ENCODE data around the gene FXYD6. TPM values are rescaled to one million over a fixed set of nuclear protein-coding genes. Genes with fewer than 3 reads are reported as not detected.

The FXYD6 gene
- total RNA-seq, 1 experiment from 2014 or later: 0.54 TPM

DNA sequence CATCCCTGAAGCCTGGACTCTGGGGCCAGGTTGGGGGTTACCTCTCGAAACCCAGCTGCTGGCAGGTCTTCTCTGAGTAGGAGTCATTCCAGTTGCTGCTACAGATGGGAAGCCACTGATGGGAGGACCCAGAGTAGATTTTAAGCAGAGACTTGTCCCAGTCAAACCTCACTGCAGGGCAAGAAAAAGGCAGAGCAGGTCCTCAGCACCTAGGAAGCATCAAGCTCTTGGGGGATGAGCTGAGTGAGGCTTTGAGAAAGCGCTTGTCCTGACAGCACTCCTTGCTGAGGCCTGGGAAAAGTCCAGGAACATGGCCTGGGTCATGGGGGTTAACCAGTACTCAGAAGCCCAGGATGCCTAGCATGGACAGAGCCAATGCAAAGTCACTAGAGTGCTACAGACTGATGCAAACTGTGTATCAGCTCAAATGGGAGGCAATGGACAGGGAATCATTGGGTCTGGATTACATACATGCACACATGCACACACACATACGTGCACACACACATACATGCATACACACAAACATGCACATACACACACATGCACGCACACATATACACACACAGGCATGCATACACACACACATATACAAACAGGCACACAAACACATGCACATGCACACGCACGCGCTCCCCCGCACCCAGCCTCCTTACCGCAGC, 37.4 kb upstream of the FXYD6 start:
- no peaks in the 10 kb centered on the region for H3K4me1 ChIP-seq (ENCODE audit: control insufficient read depth, insufficient read depth, low read length)
- no peak overlapping the region for H3K4me3 ChIP-seq (ENCODE audit: low read depth in 2 of 2, low read length in 2 of 2)
- DNase-seq (ENCODE audit: low read depth, low spot score) (no peak), ATAC-seq (no peak)
- intact Hi-C loops (cut with micrococcal nuclease; ENCODE audit: unreplicated experiment) (no loop called here), in situ Hi-C loops (cut with HindIII; ENCODE audit: low pct_unique_long_range_greater_than_20kb, low sequenced_read_pairs) (no loop called here)
- BruUV-seq (replicated peaks): no TSS peak
- TF ChIP-seq TCF7L2 (IDR thresholded peaks at IDR 0.05; ENCODE audit: low read depth, low read length): no peak
- no peaks in the 10 kb centered on the region for H3K9me3 ChIP-seq (ENCODE audit: control insufficient read depth, insufficient read depth, low read depth, low read length)
- no peaks in the 10 kb centered on the region for H3K36me3 ChIP-seq (ENCODE audit: control insufficient read depth, insufficient read depth, low read length)
- ChIA-PET CTCF (interaction anchor here (0.9 kb wide), 1 partner anchor 33 kb away, joined by 3 read pairs; no protein-coding TSS in a partner anchor), POLR2A (interaction anchor here (0.6 kb wide), 1 partner anchor 417 kb away, joined by 3 read pairs; no protein-coding TSS in a partner anchor)
- H3K27me3 ChIP-seq (ENCODE audit: control insufficient read depth, insufficient read depth, low read length): peaks cover 10% of the 10 kb centered on the region
- H3K27ac ChIP-seq (ENCODE audit: low read length): no peak overlapping the region

DNA sequence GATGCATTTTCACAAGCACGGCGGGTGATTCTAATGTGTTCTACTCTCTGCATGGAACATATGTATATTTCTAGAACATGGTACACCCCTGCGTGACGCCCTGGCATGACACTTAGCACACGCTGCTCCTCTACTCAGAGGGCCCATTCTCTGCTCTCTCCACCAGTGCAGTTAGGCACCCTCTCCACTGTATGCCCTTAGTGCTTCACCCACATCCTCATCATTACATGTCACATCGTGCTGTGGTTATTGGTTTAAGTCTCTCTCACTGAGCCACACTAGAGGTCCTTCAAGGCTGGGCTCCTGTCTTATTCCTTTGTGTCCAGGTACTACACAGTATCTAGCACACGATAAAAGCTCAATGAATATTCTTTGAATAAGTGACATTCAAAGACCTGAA, 36.0 kb upstream of the FXYD6 start:
- intact Hi-C loops (cut with micrococcal nuclease; ENCODE audit: unreplicated experiment): no loop called here
- Histone ChIP-seq H3K4me1 (ENCODE audit: control insufficient read depth, insufficient read depth, low read length) (no peaks in the 10 kb centered on the region), H3K27me3 (ENCODE audit: control insufficient read depth, insufficient read depth, low read length) (peaks cover 10% of the 10 kb centered on the region), H3K36me3 (ENCODE audit: control insufficient read depth, insufficient read depth, low read length) (no peaks in the 10 kb centered on the region), H3K4me3 (ENCODE audit: low read depth in 2 of 2, low read length in 2 of 2) (no peak overlapping the region), H3K27ac (ENCODE audit: low read length) (no peak overlapping the region), H3K9me3 (ENCODE audit: control insufficient read depth, insufficient read depth, low read depth, low read length) (no peaks in the 10 kb centered on the region)
- ATAC-seq (no peak), DNase-seq (ENCODE audit: low read depth, low spot score) (no peak)
- TF ChIP-seq TCF7L2 (IDR thresholded peaks at IDR 0.05; ENCODE audit: low read depth, low read length) (no peak), SIN3A (IDR thresholded peaks at IDR 0.05; ENCODE audit: borderline replicate concordance, insufficient read depth, low read depth, low read length) (no peak), POLR2AphosphoS5 (IDR thresholded peaks at IDR 0.05; ENCODE audit: low read depth, low read length) (no peak)
- TF ChIP-seq, protein P1, sequence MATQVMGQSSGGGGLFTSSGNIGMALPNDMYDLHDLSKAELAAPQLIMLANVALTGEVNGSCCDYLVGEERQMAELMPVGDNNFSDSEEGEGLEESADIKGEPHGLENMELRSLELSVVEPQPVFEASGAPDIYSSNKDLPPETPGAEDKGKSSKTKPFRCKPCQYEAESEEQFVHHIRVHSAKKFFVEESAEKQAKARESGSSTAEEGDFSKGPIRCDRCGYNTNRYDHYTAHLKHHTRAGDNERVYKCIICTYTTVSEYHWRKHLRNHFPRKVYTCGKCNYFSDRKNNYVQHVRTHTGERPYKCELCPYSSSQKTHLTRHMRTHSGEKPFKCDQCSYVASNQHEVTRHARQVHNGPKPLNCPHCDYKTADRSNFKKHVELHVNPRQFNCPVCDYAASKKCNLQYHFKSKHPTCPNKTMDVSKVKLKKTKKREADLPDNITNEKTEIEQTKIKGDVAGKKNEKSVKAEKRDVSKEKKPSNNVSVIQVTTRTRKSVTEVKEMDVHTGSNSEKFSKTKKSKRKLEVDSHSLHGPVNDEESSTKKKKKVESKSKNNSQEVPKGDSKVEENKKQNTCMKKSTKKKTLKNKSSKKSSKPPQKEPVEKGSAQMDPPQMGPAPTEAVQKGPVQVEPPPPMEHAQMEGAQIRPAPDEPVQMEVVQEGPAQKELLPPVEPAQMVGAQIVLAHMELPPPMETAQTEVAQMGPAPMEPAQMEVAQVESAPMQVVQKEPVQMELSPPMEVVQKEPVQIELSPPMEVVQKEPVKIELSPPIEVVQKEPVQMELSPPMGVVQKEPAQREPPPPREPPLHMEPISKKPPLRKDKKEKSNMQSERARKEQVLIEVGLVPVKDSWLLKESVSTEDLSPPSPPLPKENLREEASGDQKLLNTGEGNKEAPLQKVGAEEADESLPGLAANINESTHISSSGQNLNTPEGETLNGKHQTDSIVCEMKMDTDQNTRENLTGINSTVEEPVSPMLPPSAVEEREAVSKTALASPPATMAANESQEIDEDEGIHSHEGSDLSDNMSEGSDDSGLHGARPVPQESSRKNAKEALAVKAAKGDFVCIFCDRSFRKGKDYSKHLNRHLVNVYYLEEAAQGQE (IDR thresholded peaks at IDR 0.05; ENCODE audit: insufficient read depth in 1 of 2, low read depth in 2 of 2, low read length in 1 of 2): no peak
- TF ChIP-seq, protein P2, sequence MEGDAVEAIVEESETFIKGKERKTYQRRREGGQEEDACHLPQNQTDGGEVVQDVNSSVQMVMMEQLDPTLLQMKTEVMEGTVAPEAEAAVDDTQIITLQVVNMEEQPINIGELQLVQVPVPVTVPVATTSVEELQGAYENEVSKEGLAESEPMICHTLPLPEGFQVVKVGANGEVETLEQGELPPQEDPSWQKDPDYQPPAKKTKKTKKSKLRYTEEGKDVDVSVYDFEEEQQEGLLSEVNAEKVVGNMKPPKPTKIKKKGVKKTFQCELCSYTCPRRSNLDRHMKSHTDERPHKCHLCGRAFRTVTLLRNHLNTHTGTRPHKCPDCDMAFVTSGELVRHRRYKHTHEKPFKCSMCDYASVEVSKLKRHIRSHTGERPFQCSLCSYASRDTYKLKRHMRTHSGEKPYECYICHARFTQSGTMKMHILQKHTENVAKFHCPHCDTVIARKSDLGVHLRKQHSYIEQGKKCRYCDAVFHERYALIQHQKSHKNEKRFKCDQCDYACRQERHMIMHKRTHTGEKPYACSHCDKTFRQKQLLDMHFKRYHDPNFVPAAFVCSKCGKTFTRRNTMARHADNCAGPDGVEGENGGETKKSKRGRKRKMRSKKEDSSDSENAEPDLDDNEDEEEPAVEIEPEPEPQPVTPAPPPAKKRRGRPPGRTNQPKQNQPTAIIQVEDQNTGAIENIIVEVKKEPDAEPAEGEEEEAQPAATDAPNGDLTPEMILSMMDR (IDR thresholded peaks at IDR 0.05): no peak
- in situ Hi-C loops (cut with HindIII; ENCODE audit: low pct_unique_long_range_greater_than_20kb, low sequenced_read_pairs): no loop called here
- POLR2A ChIA-PET: no interaction called here
- BruUV-seq (replicated peaks): no TSS peak
- CTCF ChIA-PET: no interaction called here

DNA sequence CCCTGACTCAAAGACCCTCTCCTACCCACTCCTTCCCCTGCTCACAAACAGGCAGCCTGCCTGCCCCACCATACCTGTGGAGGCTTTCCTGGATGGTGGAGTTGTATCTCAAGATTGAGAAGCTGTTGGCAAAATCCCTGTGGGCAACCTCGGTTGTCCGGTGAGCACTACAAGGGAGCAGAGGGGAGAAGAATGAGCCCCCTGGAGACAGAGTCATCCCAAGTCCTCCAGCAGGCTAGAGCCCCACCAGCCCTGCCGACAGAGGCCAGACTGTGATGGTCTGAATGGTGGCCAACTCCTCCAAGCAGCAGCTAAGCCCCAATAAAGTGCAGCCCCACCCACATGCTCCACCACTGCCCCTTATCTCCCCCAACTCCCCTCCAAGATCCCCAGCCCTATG, 35.2 kb upstream of the FXYD6 start:
- in situ Hi-C loops (cut with HindIII; ENCODE audit: low pct_unique_long_range_greater_than_20kb, low sequenced_read_pairs): no loop called here
- CTCF ChIA-PET: no interaction called here
- Histone ChIP-seq H3K9me3 (ENCODE audit: control insufficient read depth, insufficient read depth, low read depth, low read length) (no peaks in the 10 kb centered on the region), H3K27me3 (ENCODE audit: control insufficient read depth, insufficient read depth, low read length) (peaks cover 11% of the 10 kb centered on the region), H3K4me1 (ENCODE audit: control insufficient read depth, insufficient read depth, low read length) (no peaks in the 10 kb centered on the region), H3K36me3 (ENCODE audit: control insufficient read depth, insufficient read depth, low read length) (no peaks in the 10 kb centered on the region), H3K4me3 (ENCODE audit: low read depth in 2 of 2, low read length in 2 of 2) (no peak overlapping the region), H3K27ac (ENCODE audit: low read length) (no peak overlapping the region)
- POLR2A ChIA-PET: no interaction called here
- no peak for DNase-seq (ENCODE audit: low read depth, low spot score)
- TF ChIP-seq TCF7L2 (IDR thresholded peaks at IDR 0.05; ENCODE audit: low read depth, low read length): no peak
- TF ChIP-seq SIN3A (IDR thresholded peaks at IDR 0.05; ENCODE audit: borderline replicate concordance, insufficient read depth, low read depth, low read length): no peak
- no peak for TF ChIP-seq POLR2AphosphoS5 (IDR thresholded peaks at IDR 0.05; ENCODE audit: low read depth, low read length)
- TF ChIP-seq, protein P2 (IDR thresholded peaks at IDR 0.05): no peak
- TF ChIP-seq, protein P1 (IDR thresholded peaks at IDR 0.05; ENCODE audit: insufficient read depth in 1 of 2, low read depth in 2 of 2, low read length in 1 of 2): no peak
- intact Hi-C loops (cut with micrococcal nuclease; ENCODE audit: unreplicated experiment): no loop called here
- ATAC-seq: no peak
- BruUV-seq (replicated peaks): no TSS peak

Measured in Panc1 (cell line).